ENCODE measurements around the gene STEAP3.
"Not testable (repeated sequence)": the region's sequence is repeated elsewhere in the genome, so short reads cannot be mapped to it uniquely, and the experiment has no call there.

The STEAP3 gene

GRCh38 chr2:119266091-119266589 lies 42.5 kb downstream of the STEAP3 start:
- no peak for DNase-seq

- no peak for DNase-seq
Measured at GRCh38 chr2:119267604-119268003, 44.0 kb downstream of the STEAP3 start.

GRCh38 chr2:119276864-119277263 lies 53.2 kb downstream of the STEAP3 start:
- DNase-seq = no peak

GRCh38 chr2:119278385-119278784 lies 54.8 kb downstream of the STEAP3 start:
- not testable (repeated sequence) for DNase-seq

GRCh38 chr2:119278946-119279345 lies 55.3 kb downstream of the STEAP3 start:
- DNase-seq = no peak

- no peak for DNase-seq
Measured at GRCh38 chr2:119279666-119280065, 56.0 kb downstream of the STEAP3 start.

- DNase-seq = no peak
Measured at GRCh38 chr2:119280680-119281079, 57.0 kb downstream of the STEAP3 start.

- DNase-seq = no peak
Measured at GRCh38 chr2:119282146-119282995, 58.7 kb downstream of the STEAP3 start.

GRCh38 chr2:119282996-119283511 lies 59.4 kb downstream of the STEAP3 start:
- DNase-seq = no peak

GRCh38 chr2:119283873-119284331 lies 60.3 kb downstream of the STEAP3 start:
- no peak for DNase-seq

GRCh38 chr2:119286661-119287060 lies 63.0 kb downstream of the STEAP3 start:
- DNase-seq = no peak

- no peak for DNase-seq
Measured at GRCh38 chr2:119288576-119288975, 64.9 kb downstream of the STEAP3 start.

- no peak for DNase-seq
Measured at GRCh38 chr2:119289093-119289492, 65.5 kb downstream of the STEAP3 start.

- no peak for DNase-seq
Measured at GRCh38 chr2:119289642-119290041, 66.0 kb downstream of the STEAP3 start.

GRCh38 chr2:119290859-119291587 lies 67.4 kb downstream of the STEAP3 start:
- DNase-seq = peak; percentile 78 to 79

GRCh38 chr2:119291588-119292167 lies 68.0 kb downstream of the STEAP3 start:
- no peak for DNase-seq

- no peak for DNase-seq
Measured at GRCh38 chr2:119292226-119292625, 68.6 kb downstream of the STEAP3 start.

GRCh38 chr2:119293254-119293653 lies 69.6 kb downstream of the STEAP3 start:
- no peak for DNase-seq

GRCh38 chr2:119293900-119294299 lies 70.3 kb downstream of the STEAP3 start:
- no peak for DNase-seq

- DNase-seq = no peak
Measured at GRCh38 chr2:119294671-119295070, 71.0 kb downstream of the STEAP3 start.

GRCh38 chr2:119295688-119296375 lies 72.2 kb downstream of the STEAP3 start:
- DNase-seq = no peak

- DNase-seq = no peak
Measured at GRCh38 chr2:119301413-119301812, 77.8 kb downstream of the STEAP3 start.

- DNase-seq = no peak
Measured at GRCh38 chr2:119304847-119305246, 81.2 kb downstream of the STEAP3 start.
